OCI-LY3 (cell line): ENCODE data around the gene ZNF223.
A peak's percentile ranks its signal among the peaks of the same experiment; 100 is the strongest.

ENCODE experiments used
- EZH2phosphoT487 ChIP-seq: fragments of 200-600 bp; shearing (Covaris generic); IDR thresholded peaks from 2 replicates; pipeline ENCODE4 v1.6.1; 2018; ENCODE audit warnings: antibody characterized with exemption, mixed run types, low read depth
- TF ChIP-seq, protein P1 (sequence below): fragments of 200-600, 300-600 bp; sonication (generic); IDR thresholded peaks from 2 replicates; pipeline ENCODE4 v1.5.1; 2014; ENCODE audit warnings: antibody characterized with exemption, low read length, low read depth

GRCh38 chr19:44055870-44056269 lies 4.0 kb downstream of the ZNF223 start:
- TF ChIP-seq, protein P1, sequence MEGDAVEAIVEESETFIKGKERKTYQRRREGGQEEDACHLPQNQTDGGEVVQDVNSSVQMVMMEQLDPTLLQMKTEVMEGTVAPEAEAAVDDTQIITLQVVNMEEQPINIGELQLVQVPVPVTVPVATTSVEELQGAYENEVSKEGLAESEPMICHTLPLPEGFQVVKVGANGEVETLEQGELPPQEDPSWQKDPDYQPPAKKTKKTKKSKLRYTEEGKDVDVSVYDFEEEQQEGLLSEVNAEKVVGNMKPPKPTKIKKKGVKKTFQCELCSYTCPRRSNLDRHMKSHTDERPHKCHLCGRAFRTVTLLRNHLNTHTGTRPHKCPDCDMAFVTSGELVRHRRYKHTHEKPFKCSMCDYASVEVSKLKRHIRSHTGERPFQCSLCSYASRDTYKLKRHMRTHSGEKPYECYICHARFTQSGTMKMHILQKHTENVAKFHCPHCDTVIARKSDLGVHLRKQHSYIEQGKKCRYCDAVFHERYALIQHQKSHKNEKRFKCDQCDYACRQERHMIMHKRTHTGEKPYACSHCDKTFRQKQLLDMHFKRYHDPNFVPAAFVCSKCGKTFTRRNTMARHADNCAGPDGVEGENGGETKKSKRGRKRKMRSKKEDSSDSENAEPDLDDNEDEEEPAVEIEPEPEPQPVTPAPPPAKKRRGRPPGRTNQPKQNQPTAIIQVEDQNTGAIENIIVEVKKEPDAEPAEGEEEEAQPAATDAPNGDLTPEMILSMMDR, result peak; percentile 11; the same call in 1 of the 2 replicates
- TF ChIP-seq EZH2phosphoT487, result no peak
